Measurements from ENCODE around the gene PPP3CA.

The PPP3CA gene

DNA sequence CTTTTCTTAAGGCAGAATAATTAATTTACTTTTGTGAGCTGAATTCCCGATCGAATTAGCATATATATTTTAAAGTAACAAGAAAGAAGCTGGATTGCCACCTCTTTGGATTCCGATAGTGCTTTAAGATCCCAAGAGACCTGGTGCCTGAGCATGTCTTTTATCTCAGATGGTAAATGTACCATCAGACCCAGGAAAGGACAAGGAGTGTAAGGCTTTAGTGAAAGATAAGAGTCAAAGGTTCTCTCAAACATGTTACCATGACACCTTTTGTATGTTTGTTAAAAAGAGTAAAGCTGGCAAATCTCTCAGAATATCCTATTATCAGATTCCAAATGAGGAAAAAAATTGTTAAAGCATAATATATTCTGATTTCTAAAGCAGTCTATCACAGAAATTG is 198.8 kb downstream of the PPP3CA start:
- Histone ChIP-seq H3K4me3 (no peak overlapping the region), H3K27ac (no peak overlapping the region), H3K4me1 (no peaks in the 10 kb centered on the region), H3K9me3 (no peaks in the 10 kb centered on the region), H3K27me3 (no peaks in the 10 kb centered on the region), H3K36me3 (no peaks in the 10 kb centered on the region)
- no peak for TF ChIP-seq CTCF (IDR thresholded peaks at IDR 0.05)
- intact Hi-C loops (cut with DNase I; ENCODE audit: low total_unique reads) = no loop called here
- no peak for DNase-seq

DNA sequence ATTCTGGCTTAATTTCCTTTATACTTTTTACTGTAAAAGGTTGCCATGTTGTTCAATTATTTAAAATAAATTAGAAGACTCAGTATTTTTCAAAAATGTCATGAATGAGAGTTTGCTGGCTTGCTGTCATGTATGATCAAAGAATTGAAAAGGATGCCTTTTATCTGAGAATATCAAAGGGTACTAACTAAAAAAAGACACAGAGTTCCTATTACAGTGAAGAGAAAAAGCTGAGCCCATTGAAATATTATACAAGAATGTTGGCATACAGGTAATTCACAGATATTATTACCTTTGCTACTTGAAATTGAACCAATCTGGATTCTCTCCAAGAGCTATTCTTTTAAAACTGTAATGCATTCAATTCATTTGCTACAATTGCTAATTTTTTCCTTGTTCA is 200.0 kb downstream of the PPP3CA start:
- H3K36me3 ChIP-seq = no peaks in the 10 kb centered on the region
- no peak overlapping the region for H3K4me3 ChIP-seq
- intact Hi-C loops (cut with DNase I; ENCODE audit: low total_unique reads) = no loop called here
- H3K27me3 ChIP-seq = no peaks in the 10 kb centered on the region
- H3K27ac ChIP-seq = no peak overlapping the region
- H3K9me3 ChIP-seq = no peaks in the 10 kb centered on the region
- no peak for TF ChIP-seq CTCF (IDR thresholded peaks at IDR 0.05)
- no peaks in the 10 kb centered on the region for H3K4me1 ChIP-seq
- DNase-seq = no peak

DNA sequence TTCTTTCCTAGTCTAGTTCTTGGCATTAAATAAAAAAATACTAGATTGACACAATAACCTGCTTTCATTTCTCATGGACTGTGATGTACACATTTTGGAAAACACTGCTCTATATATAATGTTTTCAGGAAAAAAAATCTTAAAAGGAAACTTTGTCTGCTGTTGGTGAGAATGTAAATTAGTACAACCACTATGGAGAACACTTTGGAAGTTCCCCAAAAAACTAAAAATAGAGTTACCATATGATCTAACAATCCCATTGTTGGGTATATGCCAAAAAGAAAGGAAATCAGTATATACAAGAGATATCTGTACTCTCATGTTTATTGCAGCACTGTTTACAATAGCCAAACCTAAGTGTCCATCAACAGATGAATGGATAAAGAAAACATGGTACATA is 202.3 kb downstream of the PPP3CA start:
- Histone ChIP-seq H3K9me3 (no peaks in the 10 kb centered on the region), H3K4me1 (peaks cover 0 to 3% (median 0%) of the 10 kb centered on the region in 4 donors), H3K4me3 (no peak overlapping the region), H3K27me3 (no peaks in the 10 kb centered on the region), H3K36me3 (no peaks in the 10 kb centered on the region), H3K27ac (no peak overlapping the region)
- DNase-seq = no peak
- intact Hi-C loops (cut with DNase I; ENCODE audit: low total_unique reads) = no loop called here
- TF ChIP-seq CTCF (IDR thresholded peaks at IDR 0.05) = no peak

DNA sequence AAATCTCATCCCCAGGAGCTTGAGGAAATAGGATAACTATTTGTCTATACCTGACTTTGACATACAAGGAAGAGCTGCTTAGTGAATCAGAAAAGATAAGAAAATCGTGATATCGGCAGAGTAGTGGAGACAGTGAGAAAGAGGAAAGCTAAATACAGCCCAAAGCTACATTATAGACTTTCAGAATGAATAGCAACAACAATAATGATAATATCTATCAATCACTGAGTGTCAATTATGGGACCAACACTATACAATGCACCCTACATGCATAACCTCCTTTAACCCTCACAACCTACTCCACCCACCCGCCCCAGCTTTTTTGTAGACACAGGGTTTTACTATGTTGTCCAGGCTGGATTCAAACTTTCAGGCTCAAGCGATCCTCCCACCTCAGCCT is 205.1 kb downstream of the PPP3CA start:
- Histone ChIP-seq H3K36me3 (no peaks in the 10 kb centered on the region), H3K9me3 (no peaks in the 10 kb centered on the region), H3K27ac (no peak overlapping the region), H3K4me1 (peaks cover 0 to 3% (median 0%) of the 10 kb centered on the region in 4 donors), H3K27me3 (no peaks in the 10 kb centered on the region), H3K4me3 (no peak overlapping the region)
- TF ChIP-seq CTCF (IDR thresholded peaks at IDR 0.05) = no peak
- no peak for DNase-seq
- intact Hi-C loops (cut with DNase I; ENCODE audit: low total_unique reads) = loop anchor here (2.0 kb wide), 1 partner anchor 35 kb away; no protein-coding TSS in a partner anchor

- no peak overlapping the region for H3K4me3 ChIP-seq
Observed at GRCh38 chr4:101141855-101142254, 205.5 kb downstream of the PPP3CA start.

More at GRCh38 chr4:101141855-101142254, 205.5 kb downstream of the PPP3CA start:
- TF ChIP-seq CTCF (IDR thresholded peaks at IDR 0.05) = no peak
- no peak for DNase-seq
- H3K9me3 ChIP-seq = no peaks in the 10 kb centered on the region
- H3K27me3 ChIP-seq = no peaks in the 10 kb centered on the region
- peaks cover 0 to 3% (median 0%) of the 10 kb centered on the region in 4 donors for H3K4me1 ChIP-seq
- intact Hi-C loops (cut with DNase I; ENCODE audit: low total_unique reads) = loop anchor here (2.0 kb wide), 1 partner anchor 35 kb away; no protein-coding TSS in a partner anchor
- H3K36me3 ChIP-seq = no peaks in the 10 kb centered on the region
- no peak overlapping the region for H3K27ac ChIP-seq

All from tibial artery (tissue), 4 donors.